Muscle of leg (tissue), 11 donors: ENCODE results near the gene NTN1. TPM values are rescaled to one million over a fixed set of nuclear protein-coding genes. Genes with fewer than 3 reads are reported as not detected.
A peak's percentile ranks its signal among the peaks of the same experiment; 100 is the strongest.

Source experiments
- DNase-seq: peaks from one replicate; pipeline ENCODE4 v3.0.0; 2013
- H3K27ac ChIP-seq: one replicate; pipeline ENCODE4 v1.5.1; 2013; ENCODE audit warnings: mild to moderate bottlenecking, low read length, control low read depth
- H3K27me3 ChIP-seq: one replicate; pipeline ENCODE4 v1.6.1; 2013; ENCODE audit warnings: low read length; ENCODE audit not compliant: control insufficient read depth, insufficient read depth
- H3K36me3 ChIP-seq: one replicate; pipeline ENCODE4 v1.6.1; 2013; ENCODE audit warnings: low read length; ENCODE audit not compliant: control insufficient read depth, insufficient read depth
- H3K4me1 ChIP-seq: one replicate; pipeline ENCODE4 v1.6.1; 2013; ENCODE audit warnings: low read length; ENCODE audit not compliant: control insufficient read depth, insufficient read depth
- H3K4me3 ChIP-seq: one replicate; pipeline ENCODE4 v1.5.1; 2013; ENCODE audit warnings: low read length, control low read depth
- H3K9me3 ChIP-seq: replicated peaks from 2 replicates; pipeline ENCODE4 v1.6.1; 2013; ENCODE audit warnings: low read depth, low read length; ENCODE audit not compliant: control insufficient read depth
- WGBS: methylation state at CpG from one replicate; pipeline ENCODE4 v1.1.5; 2013; ENCODE audit warnings: missing lambda C conversion rate; ENCODE audit not compliant: insufficient coverage; 5-methylcytosine and 5-hydroxymethylcytosine counted together
- polyA plus RNA-seq, 8 donors: library from polyadenylated mRNA; unstranded; fragments of 120-200 nt; gene quantifications; one replicate each; pipeline versions ENCODE4 v1.2.1 to v1.2.3, GENCODE V29; 2013; ENCODE audit warnings: inconsistent platforms in 1 of 8, low replicate concordance in 1 of 8; ENCODE audit not compliant: insufficient read length in 8 of 8, insufficient read depth in 1 of 8
- total RNA-seq: library from RNA; stranded (reverse); fragments of 120-200 nt; gene quantifications from one replicate; pipeline ENCODE4 v1.2.4, GENCODE V29; 2013

The NTN1 gene
- total and polyA plus RNA-seq, 9 donors, result 3.5 to 14.4 (median 5.6) TPM

GRCh38 chr17:9187828-9188227 is 166.5 kb downstream of the NTN1 start:
- Histone ChIP-seq H3K27me3 (peaks cover 3% of the 10 kb centered on the region), H3K9me3 (no peaks in the 10 kb centered on the region), H3K27ac (no peak overlapping the region), H3K36me3 (no peaks in the 10 kb centered on the region), H3K4me3 (no peak overlapping the region), H3K4me1 (peaks cover 3% of the 10 kb centered on the region)
- no peak for DNase-seq
- 58% methylated on average over 4 of the region's 7 CpGs for WGBS

GRCh38 chr17:9188367-9188766 is 167.1 kb downstream of the NTN1 start:
- no peak for DNase-seq
- Histone ChIP-seq H3K4me3 (no peak overlapping the region), H3K27me3 (peaks cover 3% of the 10 kb centered on the region), H3K4me1 (peaks cover 3% of the 10 kb centered on the region), H3K9me3 (no peaks in the 10 kb centered on the region), H3K27ac (no peak overlapping the region), H3K36me3 (no peaks in the 10 kb centered on the region)
- WGBS, result 100% methylated on average over 1 of the region's 5 CpGs

GRCh38 chr17:9189870-9190269 is 168.6 kb downstream of the NTN1 start:
- H3K4me3 ChIP-seq, result no peak overlapping the region
- peaks cover 3% of the 10 kb centered on the region for H3K4me1 ChIP-seq
- no peaks in the 10 kb centered on the region for H3K36me3 ChIP-seq
- no CpG with 5 or more reads among the region's 3 CpGs for WGBS
- no peak overlapping the region for H3K27ac ChIP-seq
- H3K9me3 ChIP-seq, result no peaks in the 10 kb centered on the region
- H3K27me3 ChIP-seq, result peaks cover 3% of the 10 kb centered on the region
- DNase-seq, result no peak

GRCh38 chr17:9192010-9192409 is 170.7 kb downstream of the NTN1 start:
- Histone ChIP-seq H3K27me3 (no peaks in the 10 kb centered on the region), H3K4me1 (peaks cover 23% of the 10 kb centered on the region), H3K36me3 (no peaks in the 10 kb centered on the region), H3K27ac (no peak overlapping the region), H3K4me3 (no peak overlapping the region), H3K9me3 (no peaks in the 10 kb centered on the region)
- no peak for DNase-seq
- no CpG with 5 or more reads among the region's 1 CpG for WGBS

DNA sequence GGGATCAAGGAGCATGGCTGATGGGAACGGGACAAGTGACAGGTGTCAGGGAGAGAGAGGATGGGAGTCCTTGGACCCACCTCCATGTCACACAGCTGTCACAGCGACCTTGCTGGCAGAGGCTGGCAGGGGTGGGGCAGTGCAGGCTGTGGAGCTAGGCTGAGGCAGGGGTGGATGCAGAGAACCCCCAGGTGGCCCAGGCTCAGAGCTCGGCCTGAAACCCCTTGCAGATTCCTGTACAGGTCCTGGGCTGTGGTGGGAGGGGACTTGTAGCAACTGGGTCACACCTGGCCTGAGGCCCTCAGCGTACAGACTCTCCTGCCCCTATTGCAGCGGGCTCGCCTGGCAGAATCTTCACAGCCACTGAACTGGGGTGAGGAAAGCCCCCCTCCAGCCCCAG is 174.1 kb downstream of the NTN1 start:
- Histone ChIP-seq H3K27me3 (no peaks in the 10 kb centered on the region), H3K36me3 (no peaks in the 10 kb centered on the region), H3K4me3 (no peak overlapping the region), H3K9me3 (no peaks in the 10 kb centered on the region), H3K4me1 (peaks cover 37% of the 10 kb centered on the region), H3K27ac (no peak overlapping the region)
- DNase-seq, result no peak
- 84% methylated on average over 3 of the region's 6 CpGs for whole genome bisulfite sequencing

- peak; percentile 46 for DNase-seq
- 63% methylated on average over 7 of the region's 10 CpGs for WGBS
Observed at GRCh38 chr17:9195961-9196670, 174.8 kb downstream of the NTN1 start.

DNA sequence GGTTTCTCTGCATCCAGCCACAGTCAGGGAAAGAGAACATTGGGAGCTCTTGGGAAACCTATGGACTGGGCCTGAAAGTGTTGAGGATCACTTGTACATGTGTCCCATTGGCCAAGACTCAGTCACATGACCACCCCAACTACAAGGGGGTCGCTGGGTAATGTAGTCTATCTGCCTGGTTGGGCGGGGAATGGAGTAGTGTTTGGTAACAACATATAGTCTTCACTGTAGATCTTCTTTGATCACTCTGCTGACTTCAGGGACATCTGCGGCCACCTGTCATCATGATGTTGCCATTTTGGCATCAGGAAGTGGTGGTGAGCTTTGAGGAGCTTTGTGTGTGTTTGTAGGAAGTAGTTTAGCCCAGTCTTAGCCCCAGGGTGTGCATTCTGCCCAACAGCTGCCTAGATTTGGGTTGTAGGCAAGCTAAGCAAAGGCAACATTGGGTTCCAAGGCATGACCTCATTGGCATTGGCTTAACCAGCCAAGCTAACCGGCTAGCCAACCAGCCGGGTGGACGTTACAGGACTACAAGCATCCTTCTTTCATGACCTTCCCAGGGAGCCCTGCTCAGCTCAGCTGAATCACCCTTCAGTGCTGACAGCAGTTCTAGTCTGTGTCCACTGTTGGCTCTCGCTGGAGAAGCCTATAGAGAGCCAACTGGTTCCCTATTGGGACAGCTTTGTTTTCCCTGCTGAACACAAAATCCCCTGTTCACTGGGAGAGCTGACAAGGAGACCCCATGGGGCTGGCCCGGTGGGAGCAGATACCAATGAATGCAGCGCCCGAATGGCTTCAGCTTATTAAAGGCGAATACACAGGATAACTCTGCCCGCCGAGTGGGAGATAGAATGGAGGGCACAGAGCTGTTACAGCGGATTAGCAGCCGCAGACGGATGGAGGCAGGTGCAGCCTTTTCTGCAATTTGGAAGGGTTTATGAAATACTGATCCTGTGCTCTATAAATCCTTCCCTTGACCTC is 178.6 kb downstream of the NTN1 start:
- H3K9me3 ChIP-seq, result no peaks in the 10 kb centered on the region
- H3K27me3 ChIP-seq, result no peaks in the 10 kb centered on the region
- H3K4me1 ChIP-seq, result peaks cover 47% of the 10 kb centered on the region
- H3K27ac ChIP-seq, result peak overlapping the region; percentile 96
- H3K4me3 ChIP-seq, result no peak overlapping the region
- 67% methylated on average over 10 of the region's 16 CpGs for WGBS
- H3K36me3 ChIP-seq, result no peaks in the 10 kb centered on the region
- peak; percentile 85 for DNase-seq

More at GRCh38 chr17:9195961-9196670, 174.8 kb downstream of the NTN1 start:
- Histone ChIP-seq H3K36me3 (no peaks in the 10 kb centered on the region), H3K4me3 (no peak overlapping the region), H3K4me1 (peaks cover 44% of the 10 kb centered on the region), H3K9me3 (no peaks in the 10 kb centered on the region), H3K27me3 (no peaks in the 10 kb centered on the region), H3K27ac (peak overlapping the region; percentile 55)

- DNase-seq, result no peak
- H3K27ac ChIP-seq, result peak overlapping the region; percentile 96
- peaks cover 48% of the 10 kb centered on the region for H3K4me1 ChIP-seq
- no peak overlapping the region for H3K4me3 ChIP-seq
- WGBS, result 80% methylated on average over 5 of the region's 5 CpGs
- H3K36me3 ChIP-seq, result no peaks in the 10 kb centered on the region
- H3K27me3 ChIP-seq, result peaks cover 1% of the 10 kb centered on the region
- H3K9me3 ChIP-seq, result no peaks in the 10 kb centered on the region
Observed at GRCh38 chr17:9200699-9201359, 179.5 kb downstream of the NTN1 start.

DNA sequence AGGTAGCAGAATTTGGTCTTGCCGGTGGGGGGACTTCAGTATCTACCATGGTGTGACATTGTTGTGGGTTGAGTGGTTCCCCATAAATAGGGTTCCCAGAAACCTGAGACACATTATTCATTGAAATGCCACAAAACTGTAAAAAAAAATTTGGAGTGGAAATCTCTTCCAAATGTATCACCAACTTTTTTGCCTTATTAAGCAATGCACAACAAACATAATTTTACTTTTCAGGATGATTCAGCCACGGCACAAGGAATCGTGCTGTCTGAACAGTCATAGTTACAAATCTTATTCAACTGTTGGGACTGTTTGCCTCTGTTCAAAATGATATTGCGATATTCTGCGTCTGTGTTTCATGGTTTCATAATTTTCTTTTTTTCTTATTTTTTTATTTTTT is 181.2 kb downstream of the NTN1 start:
- Histone ChIP-seq H3K4me3 (no peak overlapping the region), H3K27ac (no peak overlapping the region), H3K4me1 (peaks cover 52% of the 10 kb centered on the region), H3K27me3 (peaks cover 3% of the 10 kb centered on the region), H3K9me3 (no peaks in the 10 kb centered on the region), H3K36me3 (no peaks in the 10 kb centered on the region)
- 79% methylated on average over 2 of the region's 5 CpGs for WGBS
- DNase-seq, result no peak
